GM21381 (cell line): Measurements from ENCODE around the gene NELL1.
"Not testable (repeated sequence)": the region's sequence is repeated elsewhere in the genome, so short reads cannot be mapped to it uniquely, and the experiment has no call there.

Experiments used
- ATAC-seq: cut with Tn5 transposase; IDR thresholded peaks from one replicate; pipeline ENCODE4 v1.9.1; 2021; ENCODE audit warnings: mild to moderate bottlenecking, moderate library complexity; ENCODE audit not compliant: unreplicated experiment

The NELL1 gene

DNA sequence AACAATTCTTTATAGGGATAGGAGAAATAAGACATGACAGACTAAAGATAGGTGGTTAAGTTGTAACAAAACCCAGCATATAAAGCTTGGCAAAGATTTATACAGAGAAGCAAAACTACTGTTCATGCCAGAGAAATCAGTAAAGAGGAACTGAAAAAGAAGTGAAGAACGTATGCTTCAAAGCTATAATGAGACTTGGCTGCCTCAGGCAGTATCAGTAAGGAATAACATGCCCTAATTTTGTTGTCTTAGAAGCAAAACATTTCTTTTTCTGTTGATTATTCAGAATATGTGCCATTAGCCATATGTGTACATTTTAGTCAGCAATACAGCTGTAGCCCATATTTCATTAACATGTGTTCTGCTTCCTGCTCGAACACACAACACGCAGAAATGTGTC, 403.2 kb downstream of the NELL1 start:
- ATAC-seq, result no peak

DNA sequence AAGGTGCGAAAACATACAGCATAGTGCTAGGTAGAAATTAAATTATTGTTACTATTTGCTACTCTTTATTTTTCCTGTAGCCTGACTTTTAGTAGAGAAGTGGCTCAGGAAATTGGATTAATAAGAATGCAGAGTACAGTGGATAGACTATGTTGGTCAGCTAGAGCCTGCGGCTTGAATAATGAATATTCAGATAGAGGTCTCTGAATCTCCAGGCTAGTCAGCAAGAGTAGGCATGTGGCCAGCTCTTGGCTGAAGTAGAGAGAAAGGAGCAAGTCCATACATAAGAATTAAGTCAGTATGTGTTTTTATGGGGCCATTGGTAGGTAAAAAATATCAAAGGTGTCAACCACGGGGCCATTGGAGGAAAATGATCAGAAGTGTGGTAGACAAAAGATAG, 413.5 kb downstream of the NELL1 start:
- no peak for ATAC-seq

DNA sequence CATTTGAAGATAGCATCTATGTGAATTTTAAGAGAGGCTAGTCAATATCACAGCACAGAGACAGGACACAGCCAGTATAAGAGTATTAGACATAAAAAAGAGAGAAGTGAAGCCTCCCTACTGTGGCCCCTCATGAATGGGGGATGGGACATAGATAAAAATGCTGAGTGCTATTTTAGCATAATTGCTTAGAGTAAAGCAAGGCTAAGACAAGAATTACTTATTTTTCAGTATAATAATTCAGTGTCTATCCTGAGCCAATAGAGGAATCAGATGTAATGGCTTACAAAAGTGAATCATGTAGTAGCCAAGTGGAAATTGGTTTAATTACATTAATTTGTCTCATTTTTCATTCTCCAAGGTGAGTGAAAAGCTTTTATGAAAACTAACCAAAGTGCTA, 419.5 kb downstream of the NELL1 start:
- ATAC-seq, result no peak

DNA sequence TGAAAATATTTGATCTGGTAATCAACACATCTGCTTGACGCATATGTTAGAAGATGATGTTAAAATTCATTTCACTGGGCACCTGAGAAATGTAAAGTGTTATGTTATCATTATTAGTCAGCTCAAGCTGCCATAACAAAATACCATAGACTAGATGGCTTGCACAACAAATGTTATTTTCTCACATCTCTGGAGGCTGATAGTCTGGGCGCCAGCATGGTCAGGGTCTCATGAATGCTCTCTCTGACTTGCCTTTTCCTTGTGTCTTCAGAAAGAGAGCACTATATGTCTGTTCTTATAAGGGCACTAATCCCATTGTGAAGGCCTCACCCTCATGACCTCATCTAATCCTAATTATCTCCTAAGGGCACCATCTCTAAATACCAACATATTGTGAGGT, 435.3 kb downstream of the NELL1 start:
- no peak for ATAC-seq

DNA sequence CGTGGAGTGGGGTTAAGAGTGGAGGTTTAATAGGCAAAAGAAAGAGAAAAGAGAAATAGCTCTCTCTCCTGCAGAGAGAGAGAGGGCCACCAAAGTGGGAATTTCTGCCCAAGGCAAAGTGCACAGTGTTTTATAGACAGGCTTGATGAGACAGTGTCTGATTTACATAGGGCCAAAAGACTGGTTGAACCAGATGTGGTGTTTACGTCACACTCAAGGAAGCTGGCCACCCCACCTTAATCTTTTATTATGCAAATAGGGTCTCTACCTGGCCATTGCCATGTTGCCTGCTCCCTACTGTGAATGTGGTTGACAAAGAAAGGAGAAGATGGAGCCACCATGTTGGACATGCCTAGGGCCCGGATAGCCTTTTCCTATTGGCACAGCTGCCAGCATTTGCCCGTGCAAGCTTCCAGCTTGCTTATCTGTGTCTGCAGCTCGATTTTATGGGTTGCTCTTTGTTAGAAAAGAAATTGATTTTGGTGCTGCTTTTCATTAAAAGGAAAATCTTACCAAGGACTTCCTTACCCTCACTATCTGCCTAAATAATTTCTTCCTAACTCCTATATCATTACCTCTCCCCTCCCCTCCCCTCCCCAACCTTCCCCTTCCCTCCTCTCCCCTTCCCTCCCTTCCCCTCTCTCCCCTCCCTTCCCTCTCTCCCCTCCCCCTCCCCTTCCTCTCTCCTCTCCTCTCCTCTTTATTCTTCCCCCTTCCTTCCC, 436.0 kb downstream of the NELL1 start:
- no peak for ATAC-seq

DNA sequence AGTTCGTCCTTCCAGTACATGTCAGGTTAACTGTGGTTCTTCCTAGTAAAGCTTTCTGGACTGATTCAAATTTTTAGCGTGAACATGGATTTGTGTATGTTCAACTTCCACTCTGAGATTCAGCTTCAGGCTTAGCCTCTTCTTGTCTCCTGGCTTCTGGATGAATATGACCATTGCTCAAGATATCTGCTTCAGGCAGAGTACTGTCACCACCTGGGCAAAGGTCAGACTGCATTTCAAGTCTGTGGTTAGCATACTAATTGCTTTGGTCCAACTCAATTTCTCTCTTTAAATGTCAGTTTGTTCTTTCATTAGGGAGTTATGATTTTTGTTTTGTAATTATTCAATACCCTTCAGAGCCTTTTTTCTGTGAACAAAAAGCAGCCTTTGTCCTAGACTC, 440.0 kb downstream of the NELL1 start:
- no peak for ATAC-seq

DNA sequence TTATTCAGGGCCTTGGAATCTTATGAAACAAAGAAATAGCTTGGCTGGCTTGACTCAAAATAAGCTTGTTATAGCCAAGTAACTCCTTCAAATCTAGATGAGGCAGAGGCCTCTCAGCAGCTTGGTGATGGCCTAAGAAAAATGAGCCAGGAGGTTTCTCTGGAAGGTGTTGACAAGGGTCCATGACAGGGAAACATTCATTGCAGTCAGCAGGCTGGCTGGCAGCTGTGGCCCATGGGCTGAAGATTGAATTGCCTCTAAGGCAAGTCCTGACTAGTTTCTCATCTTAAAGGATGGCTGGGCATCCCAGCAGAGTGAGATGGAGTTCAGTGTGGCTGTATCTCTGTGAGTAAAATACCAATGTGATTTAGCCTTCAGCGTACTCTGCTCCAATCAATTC, 441.0 kb downstream of the NELL1 start:
- no peak for ATAC-seq

DNA sequence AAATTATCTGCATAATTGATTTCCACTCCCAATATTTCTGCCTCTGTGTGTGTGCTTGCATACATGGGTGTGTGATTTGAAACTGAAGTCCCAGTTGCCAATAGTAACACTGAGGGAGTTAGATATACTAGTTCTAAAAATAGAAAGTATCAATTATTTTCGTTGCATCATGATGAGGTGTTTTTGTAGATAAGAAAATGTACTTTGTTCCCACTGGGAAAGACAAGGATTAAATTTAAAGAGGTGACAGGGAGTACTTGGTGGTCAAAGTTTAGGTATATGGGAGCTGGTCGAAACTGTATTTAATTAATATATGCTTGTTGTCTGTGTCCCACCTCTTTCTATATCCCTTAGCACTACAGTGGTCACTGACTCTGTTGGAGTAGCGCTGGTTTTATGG, 444.5 kb downstream of the NELL1 start:
- ATAC-seq, result no peak

DNA sequence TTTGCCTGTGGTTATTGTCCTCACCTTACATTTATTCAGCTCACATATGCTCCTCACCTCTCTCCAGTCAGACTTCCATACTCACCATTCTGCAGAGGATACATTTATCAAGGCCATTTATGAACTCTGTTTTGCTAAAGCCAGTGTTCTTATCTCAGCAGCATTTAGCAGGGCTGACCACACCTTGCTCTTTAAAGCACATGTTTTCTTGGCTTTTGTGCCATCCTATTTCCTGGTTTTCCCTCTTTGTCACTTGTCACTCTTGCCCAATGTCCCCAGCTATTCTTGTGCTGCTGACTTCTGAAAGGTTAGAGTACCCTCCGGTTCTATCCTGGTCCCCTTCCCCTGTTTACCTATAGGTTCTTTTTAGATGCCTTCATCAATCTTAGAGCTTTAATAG, 446.6 kb downstream of the NELL1 start:
- no peak for ATAC-seq

DNA sequence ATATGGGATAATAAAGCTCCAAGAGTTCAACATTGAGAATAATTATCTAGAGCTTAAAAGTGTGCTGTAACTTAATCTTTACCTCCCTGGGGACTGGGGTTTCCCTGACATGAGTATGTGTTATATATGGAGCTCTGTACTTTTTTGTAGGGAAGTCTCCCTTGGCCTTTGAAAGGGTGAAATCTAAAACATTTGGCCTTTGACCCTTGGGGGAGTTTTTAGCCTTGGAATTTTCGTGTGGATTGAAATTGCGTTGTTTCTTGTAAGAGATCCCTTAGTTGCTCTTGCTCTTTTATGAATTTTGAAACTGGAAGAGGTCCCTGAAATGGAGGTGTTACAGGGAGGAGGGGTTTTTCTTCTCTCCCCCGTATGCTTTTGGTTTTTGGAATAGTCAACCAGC, 450.0 kb downstream of the NELL1 start:
- no peak for ATAC-seq

DNA sequence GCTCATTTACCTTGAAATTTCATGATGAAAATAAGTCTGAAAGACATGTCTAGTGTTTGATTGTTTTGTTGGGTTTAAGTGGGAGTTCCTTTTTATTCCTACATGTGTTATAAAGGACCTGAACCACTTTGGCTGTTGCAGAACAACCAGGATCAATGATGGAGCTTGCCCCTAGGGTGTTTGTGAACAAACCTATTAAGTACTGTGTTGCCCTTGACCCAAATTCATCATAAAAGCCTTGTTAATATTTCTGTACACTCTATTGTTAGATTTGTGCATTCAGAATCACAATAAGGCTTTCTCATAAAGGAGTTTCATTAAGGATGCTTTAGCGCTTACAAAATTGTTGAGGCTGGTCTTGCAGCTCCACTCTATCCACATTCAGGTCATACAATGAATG, 452.6 kb downstream of the NELL1 start:
- ATAC-seq, result no peak

DNA sequence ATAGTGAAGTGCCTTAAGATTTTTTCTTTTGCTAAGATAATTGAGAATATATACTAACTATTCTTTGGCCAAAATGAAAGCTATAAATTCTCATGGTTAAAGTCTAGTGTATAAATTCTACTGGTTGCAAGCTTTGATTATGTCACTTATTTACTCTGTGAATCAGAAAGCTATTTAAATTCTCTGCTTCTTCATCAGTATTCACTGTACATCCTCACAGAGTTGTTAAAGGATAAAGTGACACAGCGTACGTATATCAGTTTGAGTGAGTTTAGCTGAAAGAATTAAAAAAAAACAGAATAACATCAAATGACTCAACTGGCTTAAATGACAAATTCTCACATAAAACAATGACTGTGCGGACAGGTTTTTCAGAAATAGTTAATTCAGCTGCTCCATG, 453.1 kb downstream of the NELL1 start:
- ATAC-seq, result no peak

DNA sequence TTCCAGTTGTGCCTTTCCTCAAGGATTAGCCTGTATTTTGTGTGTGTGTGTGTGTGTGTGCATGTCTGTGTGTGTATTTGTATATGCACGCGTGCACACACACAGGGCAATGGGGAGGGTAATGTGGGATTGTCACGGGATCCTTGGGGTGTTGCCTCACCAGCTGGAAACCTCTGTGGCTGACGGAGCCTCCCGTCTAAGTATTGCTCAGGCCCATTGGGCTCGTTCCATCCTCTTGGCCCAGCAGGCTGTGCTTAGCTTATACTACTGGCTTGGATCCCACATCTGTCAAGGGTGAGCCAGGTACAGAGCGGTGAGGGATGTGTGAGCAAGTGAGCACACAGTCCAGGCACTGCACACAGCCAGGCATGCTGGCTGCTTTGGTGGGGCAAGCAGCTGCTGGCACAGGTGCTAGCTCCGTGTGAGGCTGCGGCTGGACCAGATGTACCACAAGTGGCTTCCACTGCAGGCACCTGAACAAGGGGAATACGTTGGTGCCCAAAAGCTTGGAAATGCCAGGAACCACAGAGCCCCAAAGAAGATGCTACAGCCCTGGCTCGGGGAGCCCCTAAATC, 462.8 kb downstream of the NELL1 start:
- ATAC-seq, result no peak

DNA sequence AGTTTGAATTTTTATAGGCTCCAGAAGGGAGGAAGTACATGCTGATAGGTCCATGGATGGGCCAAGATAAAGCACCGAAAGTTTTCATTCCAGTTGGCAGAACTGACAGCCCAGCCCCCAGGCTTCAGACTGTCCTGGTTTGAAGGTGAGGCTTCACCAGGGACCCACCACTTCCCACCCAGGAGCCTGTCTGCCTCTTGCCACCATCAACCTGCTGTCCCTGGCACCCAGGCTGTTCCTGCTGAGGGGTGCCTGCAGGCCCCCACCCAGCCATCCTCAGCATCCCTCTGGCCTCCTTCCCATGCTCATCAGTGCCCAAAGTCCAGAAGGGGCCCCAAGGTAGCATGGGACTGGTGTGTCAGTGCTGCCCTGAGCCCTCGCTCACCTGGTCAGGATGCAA, 463.9 kb downstream of the NELL1 start:
- no peak for ATAC-seq

DNA sequence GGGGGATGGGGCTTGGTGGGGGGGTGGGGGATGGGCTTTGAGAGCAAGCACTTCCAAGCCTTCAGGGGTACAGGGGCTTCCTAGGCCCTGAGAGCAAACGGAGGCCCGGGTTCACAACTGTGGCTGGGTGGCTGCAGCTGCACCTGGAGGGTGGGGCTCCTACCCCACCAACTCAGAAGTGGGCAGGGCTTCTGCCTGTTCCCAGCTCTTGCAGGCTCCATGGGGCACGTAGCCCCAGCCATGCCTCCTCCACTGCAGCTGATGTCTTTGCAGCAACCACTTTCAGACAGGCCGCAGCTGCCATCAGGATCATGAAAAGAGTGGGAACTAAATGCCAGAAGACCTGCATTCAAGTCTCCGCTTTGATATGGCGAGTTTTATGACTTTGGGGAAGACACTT, 464.3 kb downstream of the NELL1 start:
- no peak for ATAC-seq

DNA sequence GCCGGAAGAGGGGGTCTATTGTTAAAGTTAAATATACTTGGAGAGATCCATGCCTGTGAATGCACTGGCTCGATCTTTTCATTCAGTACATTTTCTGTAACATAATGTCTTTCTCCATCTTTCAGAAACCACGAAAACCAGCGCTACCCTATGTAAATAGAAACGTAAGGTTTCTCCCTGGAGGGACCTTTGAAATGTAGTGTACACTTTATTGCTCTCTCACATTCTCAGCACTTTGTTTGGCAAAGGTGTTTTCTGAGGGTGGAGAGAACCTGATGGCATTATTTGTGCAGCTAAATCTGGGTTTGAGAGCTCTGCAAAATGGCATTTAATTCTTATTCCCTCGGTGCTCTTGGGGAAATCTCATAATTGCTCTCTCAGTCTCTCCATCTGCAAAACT, 468.4 kb downstream of the NELL1 start:
- no peak for ATAC-seq

DNA sequence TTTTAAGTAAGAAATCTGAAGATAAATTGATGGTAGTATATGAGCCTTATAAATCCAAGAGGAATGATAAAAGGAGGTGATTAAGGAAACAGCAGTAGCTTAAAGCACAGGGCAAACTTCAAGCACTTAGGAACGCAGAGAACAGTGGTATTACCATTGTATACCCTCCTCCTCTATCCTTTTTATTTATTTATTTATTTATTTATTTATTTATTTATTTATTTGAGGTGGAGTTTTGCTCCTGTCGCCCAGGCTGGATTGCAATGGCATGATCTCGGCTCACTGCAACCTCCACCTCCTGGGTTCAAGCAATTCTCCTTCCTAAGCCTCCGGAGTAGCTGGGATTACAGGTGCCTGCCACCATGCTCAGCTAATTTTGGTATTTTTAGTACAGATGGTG, 472.2 kb downstream of the NELL1 start:
- ATAC-seq, result not testable (repeated sequence)

DNA sequence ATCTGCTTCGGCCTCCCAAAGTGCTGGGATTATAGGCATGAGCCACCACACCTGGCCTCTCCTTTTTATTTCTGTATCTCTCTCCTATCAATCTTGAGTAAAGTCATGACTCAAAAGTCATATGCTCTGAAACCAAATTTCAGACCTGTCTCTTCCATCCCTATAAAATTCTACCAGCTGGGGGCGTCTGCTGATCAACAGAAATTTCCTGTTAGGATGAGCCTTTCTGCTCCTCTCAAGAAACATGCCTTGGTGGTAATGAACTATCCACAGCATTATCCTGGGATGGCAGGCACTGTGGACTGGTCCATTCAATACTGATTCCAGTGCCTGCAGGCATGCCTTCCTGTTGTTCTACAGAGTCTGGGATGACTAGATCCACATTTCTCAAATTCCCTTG, 472.6 kb downstream of the NELL1 start:
- no peak for ATAC-seq

DNA sequence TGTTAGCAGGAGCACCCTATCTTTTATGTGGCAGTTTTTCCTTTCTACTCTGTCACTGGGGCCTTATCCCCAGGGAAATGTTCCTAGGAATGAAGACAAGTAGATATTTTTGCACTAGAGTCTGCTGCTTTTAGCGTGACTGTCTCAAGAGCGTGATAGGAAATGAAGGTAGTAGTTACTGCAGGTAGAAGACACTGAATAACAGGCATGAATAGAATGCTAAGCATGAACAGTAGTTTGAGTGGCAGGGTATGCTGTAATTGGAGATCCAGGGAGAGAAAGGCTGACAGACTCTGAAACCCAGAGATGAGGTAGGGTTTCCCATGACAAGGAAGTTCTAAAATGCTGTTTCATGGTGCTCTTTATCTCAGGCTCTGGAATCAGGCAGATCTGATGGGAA, 475.1 kb downstream of the NELL1 start:
- no peak for ATAC-seq

DNA sequence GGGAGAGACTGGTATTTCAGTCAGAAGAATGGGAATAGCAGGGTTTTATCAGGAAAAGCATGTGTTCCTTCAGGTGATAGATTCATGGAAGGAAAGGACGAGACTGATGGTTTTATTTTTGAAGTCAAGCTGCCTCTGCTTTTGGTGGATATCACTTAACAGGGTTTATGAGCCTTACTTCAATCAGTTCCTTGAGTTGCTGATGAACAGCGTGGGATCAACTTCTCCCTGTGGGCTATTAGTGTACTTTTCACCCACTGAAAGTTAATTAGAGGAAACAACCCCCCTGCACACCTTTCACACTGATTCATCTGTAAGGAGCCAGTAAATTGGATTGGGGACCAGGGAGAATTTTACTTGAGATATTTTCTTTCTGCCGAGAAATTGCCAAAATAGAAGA, 479.0 kb downstream of the NELL1 start:
- ATAC-seq, result no peak

DNA sequence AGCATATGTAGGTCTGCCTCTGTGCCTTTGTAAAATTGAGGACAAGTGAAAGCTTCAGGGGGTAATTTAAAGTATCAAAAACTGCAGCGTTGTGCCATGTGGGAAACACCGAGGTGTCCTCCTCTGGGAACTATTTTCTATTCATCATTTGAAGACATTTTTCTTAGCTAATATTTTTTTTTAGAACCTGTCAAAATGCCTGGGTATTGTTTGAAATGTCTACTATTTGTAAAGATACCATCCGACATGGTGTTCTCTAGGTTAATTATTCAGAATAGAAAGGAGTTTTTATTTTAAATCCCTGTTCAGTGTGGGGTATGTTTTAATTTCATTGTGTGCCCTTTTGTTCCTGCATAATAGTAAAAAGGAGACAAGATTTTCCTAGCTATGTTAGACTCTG, 490.8 kb downstream of the NELL1 start:
- no peak for ATAC-seq

DNA sequence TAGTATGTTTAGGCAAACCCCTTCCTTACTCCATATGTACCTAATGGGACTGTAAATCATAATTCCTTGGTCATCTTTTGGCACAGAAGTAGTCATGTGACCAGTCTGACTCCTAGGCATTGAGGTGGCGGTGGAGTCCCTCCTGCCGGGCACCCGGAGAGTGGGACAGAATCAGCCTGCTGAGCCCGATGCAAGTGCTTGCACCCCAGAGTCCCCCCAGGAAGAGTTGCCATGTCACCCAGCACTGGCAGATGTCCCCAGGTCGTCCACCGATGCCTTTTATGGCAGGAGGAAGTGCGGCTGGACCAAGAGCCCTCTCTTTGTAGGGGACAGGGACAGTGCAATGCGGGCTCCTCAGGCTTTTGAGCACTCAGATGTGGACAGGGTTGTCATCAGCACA, 500.3 kb downstream of the NELL1 start:
- no peak for ATAC-seq

DNA sequence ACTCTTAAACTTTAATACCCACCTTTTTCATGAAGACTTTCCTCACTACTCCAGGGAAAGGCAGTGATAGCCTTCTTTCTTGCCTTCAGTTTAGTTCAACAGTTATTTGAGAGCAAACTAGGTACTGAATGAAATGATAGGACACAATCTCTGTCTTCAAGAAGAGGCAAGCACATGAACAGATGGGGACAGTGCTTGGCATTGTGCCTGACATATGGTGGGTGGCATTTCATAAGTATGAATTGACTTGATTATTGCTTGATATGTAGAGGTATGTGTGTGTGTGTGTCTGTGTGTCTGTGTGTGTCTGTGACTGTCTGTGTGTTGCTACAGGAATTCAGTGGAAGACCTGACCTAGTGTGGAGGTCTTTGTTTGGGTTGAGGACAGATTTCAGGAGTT, 504.1 kb downstream of the NELL1 start:
- ATAC-seq, result no peak
